Keratinocyte (primary cell): ENCODE measurements around the gene IFNGR1. TPM values are rescaled to one million over a fixed set of nuclear protein-coding genes. Genes with fewer than 3 reads are reported as not detected.
"Not testable (repeated sequence)": the region's sequence is repeated elsewhere in the genome, so short reads cannot be mapped to it uniquely, and the experiment has no call there.

Experiments used
- DNase-seq: peaks from one replicate; pipeline ENCODE4 v3.0.0-alpha.2; 2011; ENCODE audit warnings: low read depth, missing footprints, low spot score
- FAIRE-seq: peaks from 2 replicates; lab custom pipeline; 2011; peaks lifted over from hg19 to GRCh38; lab: Jason Lieb, UNC
- H2AFZ ChIP-seq: 2 replicates; pipeline ENCODE4 v1.6.0; 2012; ENCODE audit warnings: low read length, control low read depth, inconsistent platforms; ENCODE audit not compliant: control insufficient read depth
- H3K27ac ChIP-seq: 2 replicates; pipeline ENCODE4 v1.5.1; 2011; ENCODE audit warnings: low read length; ENCODE audit not compliant: control insufficient read depth, insufficient read depth
- H3K27me3 ChIP-seq: 3 replicates; pipeline ENCODE4 v1.6.0; 2011; ENCODE audit warnings: low read length; ENCODE audit not compliant: control insufficient read depth, insufficient read depth; ENCODE audit errors: extremely low read depth
- H3K36me3 ChIP-seq, 2 experiments: 2 replicates in 1 of 2; 3 replicates in 1 of 2; pipeline ENCODE4 v1.5.1; 2011; ENCODE audit warnings: low read length in 2 of 2, mild to moderate bottlenecking in 1 of 2; ENCODE audit not compliant: control insufficient read depth in 2 of 2, insufficient read depth in 2 of 2; ENCODE audit errors: extremely low read depth in 1 of 2
- H3K4me1 ChIP-seq: 3 replicates; pipeline ENCODE4 v1.5.1; 2011; ENCODE audit warnings: low read length; ENCODE audit not compliant: control insufficient read depth, insufficient read depth; ENCODE audit errors: extremely low read depth
- H3K4me2 ChIP-seq: 3 replicates; pipeline ENCODE4 v1.6.0; 2011; ENCODE audit warnings: low read depth, low read length; ENCODE audit not compliant: control insufficient read depth, insufficient read depth; ENCODE audit errors: extremely low read depth
- H3K4me3 ChIP-seq, 3 experiments: fragments of 200-600 bp in 1 of 3; sonication (generic) in 1 of 3; 2 replicates in 2 of 3; 3 replicates in 1 of 3; pipeline ENCODE4 v1.5.1; 2011 to 2016; ENCODE audit warnings: low read length in 3 of 3, mild to moderate bottlenecking in 3 of 3, control low read depth in 2 of 3, inconsistent platforms in 1 of 3, low read depth in 1 of 3, mixed read lengths in 1 of 3, mixed run types in 1 of 3, moderate library complexity in 1 of 3; ENCODE audit not compliant: control insufficient read depth in 2 of 3, insufficient read depth in 2 of 3; ENCODE audit errors: extremely low read depth in 1 of 3
- H3K79me2 ChIP-seq: 2 replicates; pipeline ENCODE4 v1.6.0; 2012; ENCODE audit warnings: low read length; ENCODE audit not compliant: control insufficient read depth, insufficient read depth
- H3K9ac ChIP-seq: 3 replicates; pipeline ENCODE4 v1.6.0; 2011; ENCODE audit warnings: low read length; ENCODE audit not compliant: control insufficient read depth, insufficient read depth; ENCODE audit errors: extremely low read depth
- H3K9me1 ChIP-seq: 3 replicates; pipeline ENCODE4 v1.6.0; 2011; ENCODE audit warnings: low read length; ENCODE audit not compliant: control insufficient read depth, insufficient read depth; ENCODE audit errors: extremely low read depth
- H3K9me3 ChIP-seq: 2 replicates; pipeline ENCODE4 v1.5.1; 2012; ENCODE audit warnings: low read depth, low read length; ENCODE audit not compliant: control insufficient read depth
- H4K20me1 ChIP-seq: 3 replicates; pipeline ENCODE4 v1.6.0; 2011; ENCODE audit warnings: low read length; ENCODE audit not compliant: control insufficient read depth, insufficient read depth; ENCODE audit errors: extremely low read depth
- EZH2 ChIP-seq: IDR thresholded peaks from one replicate; pipeline ENCODE4 v1.6.1; 2012; ENCODE audit warnings: inconsistent platforms, mild to moderate bottlenecking, low read length, moderate library complexity
- dilution Hi-C: fragments of 300-500 bp; cut with MboI; formaldehyde crosslinking; loops from one replicate; pipeline ENCODE4 v1.7.0; 2020; ENCODE audit warnings: low sequenced_read_pairs; ENCODE audit not compliant: extremely low pct_ligation_motif_present
- polyA plus RNA-seq, 5 experiments: library from polyadenylated mRNA; depleted of rRNA in 3 of 5; stranded (reverse) in 3 of 5; stranded (forward) in 1 of 5; unstranded in 1 of 5; fragments of >200 nt; gene quantifications; 1 replicate in 1 of 5; 2 replicates in 3 of 5; 3 replicates in 1 of 5; pipeline versions ENCODE4 v1.2.1 to v1.2.3, GENCODE V29; 2011 to 2012; ENCODE audit warnings: missing spikeins in 2 of 5, low read depth in 1 of 5, low replicate concordance in 1 of 5
- TF ChIP-seq, protein P1 (sequence below), 3 experiments: IDR thresholded peaks in 1 of 3; conservative IDR thresholded peaks in 1 of 3; optimal IDR thresholded peaks in 1 of 3; 2 replicates in 2 of 3; 3 replicates in 1 of 3; pipeline versions ENCODE3 to v1.5.1; 2011; ENCODE audit warnings: low read length in 3 of 3, mild to moderate bottlenecking in 3 of 3, moderate library complexity in 2 of 3, control low read depth in 1 of 3, inconsistent platforms in 1 of 3; ENCODE audit not compliant: insufficient read depth in 2 of 3; ENCODE audit errors: extremely low read depth in 1 of 3

The IFNGR1 gene
- polyA plus RNA-seq, 1 donor (not counting 4 experiments of a cell fraction or from before 2014, with no cell fraction given), result 109 TPM

DNA sequence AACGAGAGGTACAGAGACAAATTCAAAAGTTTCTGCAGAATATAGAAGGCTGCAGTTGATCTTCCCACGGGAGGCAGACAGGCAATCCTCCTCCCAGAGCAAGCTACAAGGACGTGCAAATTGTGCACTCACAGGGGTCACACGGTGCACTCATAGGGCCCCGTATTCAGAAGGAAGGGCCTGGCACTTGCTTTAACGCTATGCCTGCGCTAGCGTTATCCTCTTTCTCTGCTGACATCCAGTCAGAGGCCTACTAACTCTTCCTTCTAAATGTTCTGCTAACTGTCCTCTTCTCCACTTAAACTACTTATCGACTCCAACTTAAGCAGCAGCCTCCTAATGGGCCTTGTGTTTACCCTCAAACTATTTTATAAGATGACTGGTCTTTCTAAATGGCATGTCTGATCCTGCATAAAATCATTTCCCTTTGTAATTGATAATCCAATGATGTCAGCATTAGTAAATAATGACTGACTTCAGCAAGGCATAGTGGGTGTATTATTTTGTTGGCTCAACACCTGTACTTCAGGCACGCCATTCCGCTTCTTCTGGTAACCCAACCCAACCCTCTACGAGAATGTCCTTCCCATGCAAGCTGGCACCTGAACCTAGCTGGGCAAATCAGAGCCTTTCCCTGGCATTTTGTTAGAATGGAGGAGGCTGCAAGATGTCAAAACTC is 2.2 kb downstream of the IFNGR1 start:
- no peaks in the 10 kb centered on the region for H4K20me1 ChIP-seq
- peak overlapping the region; percentile 92 for H3K27ac ChIP-seq
- H3K9me1 ChIP-seq, result no peaks in the 10 kb centered on the region
- H3K79me2 ChIP-seq, result peaks cover 64% of the 10 kb centered on the region
- DNase-seq, result peak; percentile 88
- H3K9ac ChIP-seq, result peak overlapping the region; percentile 97
- H3K27me3 ChIP-seq, result no peaks in the 10 kb centered on the region
- H3K36me3 ChIP-seq, result peaks cover 0 to 11% of the 10 kb centered on the region in 2 experiments
- peak; percentile 90 for FAIRE-seq
- peak overlapping the region; percentile 75 to 94 (median 83) for H3K4me3 ChIP-seq
- H2AFZ ChIP-seq, result no peak overlapping the region
- dilution Hi-C loops, result no loop called here
- H3K9me3 ChIP-seq, result no peaks in the 10 kb centered on the region
- H3K4me2 ChIP-seq, result peak overlapping the region; percentile 99
- H3K4me1 ChIP-seq, result peaks cover 48% of the 10 kb centered on the region
- TF ChIP-seq, protein P1, sequence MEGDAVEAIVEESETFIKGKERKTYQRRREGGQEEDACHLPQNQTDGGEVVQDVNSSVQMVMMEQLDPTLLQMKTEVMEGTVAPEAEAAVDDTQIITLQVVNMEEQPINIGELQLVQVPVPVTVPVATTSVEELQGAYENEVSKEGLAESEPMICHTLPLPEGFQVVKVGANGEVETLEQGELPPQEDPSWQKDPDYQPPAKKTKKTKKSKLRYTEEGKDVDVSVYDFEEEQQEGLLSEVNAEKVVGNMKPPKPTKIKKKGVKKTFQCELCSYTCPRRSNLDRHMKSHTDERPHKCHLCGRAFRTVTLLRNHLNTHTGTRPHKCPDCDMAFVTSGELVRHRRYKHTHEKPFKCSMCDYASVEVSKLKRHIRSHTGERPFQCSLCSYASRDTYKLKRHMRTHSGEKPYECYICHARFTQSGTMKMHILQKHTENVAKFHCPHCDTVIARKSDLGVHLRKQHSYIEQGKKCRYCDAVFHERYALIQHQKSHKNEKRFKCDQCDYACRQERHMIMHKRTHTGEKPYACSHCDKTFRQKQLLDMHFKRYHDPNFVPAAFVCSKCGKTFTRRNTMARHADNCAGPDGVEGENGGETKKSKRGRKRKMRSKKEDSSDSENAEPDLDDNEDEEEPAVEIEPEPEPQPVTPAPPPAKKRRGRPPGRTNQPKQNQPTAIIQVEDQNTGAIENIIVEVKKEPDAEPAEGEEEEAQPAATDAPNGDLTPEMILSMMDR (optimal IDR thresholded peaks at IDR 0.05 in 1 of 3, IDR thresholded peaks at IDR 0.05 in 1 of 3, conservative IDR thresholded peaks at IDR 0.05 in 1 of 3; ENCODE audit: extremely low read depth in 1 of 3, insufficient read depth in 2 of 3, low read length in 3 of 3), result no peak
- TF ChIP-seq EZH2, result no peak

DNA sequence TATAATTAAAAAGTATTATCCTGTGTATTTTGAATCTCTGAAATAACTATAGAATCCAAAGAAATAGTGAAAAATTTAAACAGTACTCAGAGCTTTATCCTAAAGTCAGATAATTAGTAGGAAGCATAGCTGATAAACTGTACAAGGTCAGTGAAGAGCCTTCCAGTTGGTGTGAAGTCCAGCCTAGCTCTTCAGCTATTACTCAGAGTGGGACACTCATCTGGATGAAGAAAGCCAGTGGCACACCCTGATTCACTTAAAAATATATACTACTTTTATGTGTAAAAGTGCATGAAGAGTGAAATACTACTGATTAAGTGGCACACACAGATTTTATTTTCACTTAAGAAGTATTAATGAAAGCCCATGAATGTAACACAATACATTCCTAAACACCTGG is 3.1 kb downstream of the IFNGR1 start:
- peaks cover 48% of the 10 kb centered on the region for H3K4me1 ChIP-seq
- FAIRE-seq, result no peak
- peak overlapping the region; percentile 92 for H3K27ac ChIP-seq
- peak overlapping the region in 1 of 3 experiments; percentile 64 for H3K4me3 ChIP-seq
- peak overlapping the region; percentile 99 for H3K4me2 ChIP-seq
- peaks cover 0 to 11% of the 10 kb centered on the region in 2 experiments for H3K36me3 ChIP-seq
- H4K20me1 ChIP-seq, result peaks cover 3% of the 10 kb centered on the region
- H3K27me3 ChIP-seq, result no peaks in the 10 kb centered on the region
- peaks cover 73% of the 10 kb centered on the region for H3K79me2 ChIP-seq
- dilution Hi-C loops, result no loop called here
- no peaks in the 10 kb centered on the region for H3K9me1 ChIP-seq
- no peak overlapping the region for H2AFZ ChIP-seq
- peak overlapping the region; percentile 80 for H3K9ac ChIP-seq
- TF ChIP-seq EZH2, result no peak
- TF ChIP-seq, protein P1 (optimal IDR thresholded peaks at IDR 0.05 in 1 of 3, IDR thresholded peaks at IDR 0.05 in 1 of 3, conservative IDR thresholded peaks at IDR 0.05 in 1 of 3; ENCODE audit: extremely low read depth in 1 of 3, insufficient read depth in 2 of 3, low read length in 3 of 3), result no peak
- no peak for DNase-seq
- no peaks in the 10 kb centered on the region for H3K9me3 ChIP-seq

DNA sequence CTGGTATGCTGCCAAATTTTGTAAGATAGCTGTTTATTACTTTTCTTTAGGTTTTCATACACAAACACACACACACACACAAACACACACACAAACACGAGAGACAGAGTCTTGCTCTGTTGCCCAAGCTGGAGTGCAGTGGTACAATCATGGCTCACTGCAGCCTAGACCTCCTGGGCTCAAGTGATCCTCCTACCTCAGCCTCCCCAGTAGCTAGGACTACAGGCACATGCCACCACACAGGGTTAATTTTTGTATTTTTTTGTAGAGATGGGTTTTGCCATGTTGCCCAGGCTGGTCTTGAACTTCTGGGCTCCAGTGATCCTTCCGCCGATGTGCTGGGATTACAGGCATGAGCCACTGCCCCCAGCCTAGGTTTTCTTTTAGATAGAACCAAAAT is 3.6 kb downstream of the IFNGR1 start:
- H3K9me3 ChIP-seq, FAIRE-seq, dilution Hi-C loops, H2AFZ ChIP-seq, DNase-seq, H3K27me3 ChIP-seq, H3K4me3 ChIP-seq, H4K20me1 ChIP-seq, H3K9me1 ChIP-seq: not testable (repeated sequence)
- Histone ChIP-seq H3K27ac (peak overlapping the region; percentile 92), H3K79me2 (peaks cover 78% of the 10 kb centered on the region), H3K4me1 (peaks cover 48% of the 10 kb centered on the region), H3K4me2 (peak overlapping the region; percentile 99), H3K9ac (peak overlapping the region; percentile 18), H3K36me3 (peaks cover 0 to 11% of the 10 kb centered on the region in 2 experiments)
